ENCODE data around the gene PPID.
"Not testable (repeated sequence)": the region's sequence is repeated elsewhere in the genome, so short reads cannot be mapped to it uniquely, and the experiment has no call there.

Gene PPID

DNA sequence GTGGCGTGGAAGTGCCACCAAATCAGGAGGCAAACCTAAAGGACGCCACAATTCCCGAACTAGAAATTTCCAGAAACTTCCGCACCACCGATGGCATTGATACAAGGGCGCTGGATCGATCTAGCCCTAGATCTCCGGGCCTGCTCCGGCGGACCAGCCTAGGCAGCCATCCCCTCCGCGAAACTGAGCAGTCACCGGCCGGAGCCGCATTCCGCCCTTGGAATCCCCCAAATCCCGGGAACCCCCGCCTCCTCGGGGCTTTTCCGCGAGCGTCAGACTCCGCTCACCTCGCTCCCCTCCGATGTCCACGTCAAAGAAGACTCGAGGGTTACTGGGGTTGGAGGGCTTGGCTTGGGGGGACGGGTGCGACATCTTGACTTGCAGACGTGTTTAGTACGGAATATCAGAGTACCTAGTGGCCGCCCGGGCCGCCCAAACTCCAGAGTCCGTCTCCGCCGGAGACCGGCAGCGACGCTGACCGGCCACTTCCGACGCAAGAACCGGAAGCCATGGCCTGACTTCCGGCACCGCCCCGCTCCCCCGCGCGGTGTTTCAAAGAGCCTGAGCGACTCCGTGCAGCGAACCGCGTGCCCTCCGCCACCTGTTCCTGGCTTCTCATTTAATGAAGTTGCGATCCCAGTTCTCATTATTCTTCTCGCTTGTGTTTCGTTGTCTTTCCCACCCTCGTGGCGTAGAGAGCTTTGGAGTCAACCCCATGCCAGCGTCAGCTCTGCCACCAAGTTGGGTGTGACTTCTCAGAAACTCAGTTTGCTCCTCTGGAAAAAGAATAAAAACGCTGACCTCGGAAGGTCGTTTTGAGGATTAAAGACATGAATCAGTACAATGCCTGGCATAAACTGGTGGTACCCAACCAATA lies at the start of gene PPID:
TSS of gene PPID (minus strand) at position 480 of the 877 bp plus-strand sequence. CDS start at position 372, 108 bp downstream.
- Mint-ChIP-seq H3K27ac (peak within 1 kb of the TSS; percentile 98), H3K9me3 (no peaks in the 10 kb centered on the region), H3K27me3 (no peaks in the 10 kb centered on the region), H3K4me3 (peak within 1 kb of the TSS; percentile 97), H3K4me1 (peaks cover 46% of the 10 kb centered on the region), H3K36me3 (peaks cover 39% of the 10 kb centered on the region)
- DNase-seq: peak; percentile 88
- CTCF ChIA-PET: interaction anchor here (1.0 to 1.9 kb wide), 3 partner anchors 122 to 129 kb away, joined by 4 to 10 read pairs (median 5); no protein-coding TSS in a partner anchor

- Mint-ChIP-seq H3K27ac (no peak overlapping the region), H3K27me3 (no peaks in the 10 kb centered on the region), H3K4me3 (no peak overlapping the region), H3K4me1 (peaks cover 43% of the 10 kb centered on the region), H3K9me3 (no peaks in the 10 kb centered on the region), H3K36me3 (peaks cover 3% of the 10 kb centered on the region)
- CTCF ChIA-PET: interaction anchor here (1.0 kb wide), 1 partner anchor 12 kb away, joined by 3 read pairs; no protein-coding TSS in a partner anchor
- DNase-seq: no peak
Observed at GRCh38 chr4:158771776-158772175, 48.6 kb upstream of the PPID start.

- Mint-ChIP-seq H3K9me3 (no peaks in the 10 kb centered on the region), H3K27ac (no peak overlapping the region), H3K4me1 (peaks cover 41% of the 10 kb centered on the region), H3K27me3 (no peaks in the 10 kb centered on the region), H3K36me3 (peaks cover 3% of the 10 kb centered on the region), H3K4me3 (peak overlapping the region; percentile 98)
- no peak for DNase-seq
- CTCF ChIA-PET: interaction anchor here (1.0 kb wide), 1 partner anchor 13 kb away, joined by 3 read pairs; no protein-coding TSS in a partner anchor
Observed at GRCh38 chr4:158770671-158771070, 47.5 kb upstream of the PPID start.

DNA sequence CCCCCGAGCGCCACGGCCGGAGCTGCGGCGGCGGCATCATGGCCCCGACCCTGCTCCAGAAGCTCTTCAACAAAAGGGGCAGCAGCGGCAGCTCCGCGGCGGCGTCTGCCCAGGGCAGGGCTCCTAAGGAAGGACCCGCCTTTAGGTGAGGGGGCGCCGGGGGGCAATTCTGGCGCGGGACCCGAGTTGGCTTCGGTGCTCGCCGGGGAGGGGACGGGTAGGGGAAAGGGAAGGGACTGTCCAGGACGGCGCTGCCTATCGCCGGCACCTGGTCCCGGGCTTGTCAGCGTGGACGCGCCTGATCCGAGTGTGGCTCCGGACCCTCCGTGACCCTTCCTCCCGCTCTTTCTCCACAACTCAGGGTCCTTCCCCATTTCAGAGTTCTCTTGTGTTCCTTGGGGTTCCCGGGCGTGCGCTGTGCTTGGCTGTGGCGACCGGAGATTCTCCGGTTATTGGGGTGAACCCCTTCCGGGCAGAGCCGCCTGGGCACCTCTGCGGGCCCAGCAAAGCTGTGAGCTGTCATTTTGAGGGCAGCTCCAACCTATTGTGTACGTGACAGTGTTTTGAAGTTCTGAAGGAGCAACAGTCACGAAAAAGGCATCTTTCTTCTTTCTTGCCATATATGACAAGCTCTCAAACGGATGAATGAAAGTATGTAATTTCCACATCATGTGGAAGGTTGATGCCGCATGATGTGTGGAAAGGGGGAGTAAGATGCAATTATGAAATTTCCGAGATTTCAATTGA lies 46.2 kb upstream of the PPID start:
- CTCF ChIA-PET: interaction anchor here (0.7 to 1.4 kb wide), 4 partner anchors 13 to 82 kb away, joined by 3 to 5 read pairs (median 4); no protein-coding TSS in a partner anchor
- peak; percentile 66 for DNase-seq
- Mint-ChIP-seq H3K27ac (peak overlapping the region; percentile 94), H3K4me1 (peaks cover 34% of the 10 kb centered on the region), H3K27me3 (no peaks in the 10 kb centered on the region), H3K36me3 (peaks cover 3% of the 10 kb centered on the region), H3K9me3 (no peaks in the 10 kb centered on the region), H3K4me3 (peak overlapping the region; percentile 98)

- Mint-ChIP-seq H3K4me3 (peak within 1 kb of the TSS; percentile 98), H3K27me3 (no peaks in the 10 kb centered on the region), H3K36me3 (peaks cover 3% of the 10 kb centered on the region), H3K4me1 (peaks cover 34% of the 10 kb centered on the region), H3K9me3 (no peaks in the 10 kb centered on the region), H3K27ac (peak within 1 kb of the TSS; percentile 94)
- CTCF ChIA-PET: interaction anchor here (1.1 to 1.4 kb wide), 3 partner anchors 14 to 77 kb away, joined by 3 to 5 read pairs (median 5); no protein-coding TSS in a partner anchor
- peak; percentile 80 for DNase-seq
Observed at GRCh38 chr4:158768555-158769174, 45.5 kb upstream of the PPID start, which contains the start of gene FNIP2. TSS of gene FNIP2 (plus strand) at chr4:158769026. CDS start at chr4:158769213, 187 bp downstream.

DNA sequence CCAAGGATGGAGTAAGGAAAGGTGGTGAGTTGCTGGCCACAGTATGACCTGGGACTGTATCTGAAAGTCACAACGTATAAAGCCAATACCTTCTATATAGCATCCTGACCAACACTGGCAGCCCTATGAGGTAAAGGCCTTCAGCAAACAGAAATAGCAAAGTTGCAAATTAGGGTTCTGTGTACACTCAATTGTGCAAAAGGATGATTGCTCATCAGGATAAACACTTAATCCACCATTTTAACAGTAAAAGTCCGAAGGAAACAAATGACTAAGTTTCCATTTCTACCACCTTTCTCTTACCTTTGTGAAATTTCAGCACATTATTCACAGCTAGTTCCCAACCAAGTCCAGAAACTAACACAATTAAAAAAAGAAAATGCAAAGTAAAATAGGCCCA lies 44.3 kb upstream of the PPID start:
- Mint-ChIP-seq H3K27me3 (no peaks in the 10 kb centered on the region), H3K4me3 (peak overlapping the region; percentile 72)

GRCh38 chr4:158766434-158767044 lies 43.3 kb upstream of the PPID start:
- H3K27me3 Mint-ChIP-seq: no peaks in the 10 kb centered on the region
- peaks cover 3% of the 10 kb centered on the region for H3K36me3 Mint-ChIP-seq
- CTCF ChIA-PET: no interaction called here
- H3K4me1 Mint-ChIP-seq: peaks cover 25% of the 10 kb centered on the region
- DNase-seq: no peak
- H3K9me3 Mint-ChIP-seq: no peaks in the 10 kb centered on the region
- H3K4me3 Mint-ChIP-seq: no peak overlapping the region
- H3K27ac Mint-ChIP-seq: no peak overlapping the region

More for the DNA sequence above, 44.3 kb upstream of the PPID start:
- Mint-ChIP-seq H3K36me3 (peaks cover 3% of the 10 kb centered on the region), H3K9me3 (no peaks in the 10 kb centered on the region), H3K4me1 (peaks cover 34% of the 10 kb centered on the region), H3K27ac (no peak overlapping the region)
- CTCF ChIA-PET: interaction anchor here (0.8 kb wide), 1 partner anchor 10 kb away, joined by 3 read pairs; no protein-coding TSS in a partner anchor
- no peak for DNase-seq

GRCh38 chr4:158763462-158763861 lies 40.3 kb upstream of the PPID start:
- Mint-ChIP-seq H3K36me3 (no peaks in the 10 kb centered on the region), H3K9me3 (no peaks in the 10 kb centered on the region), H3K4me3 (no peak overlapping the region), H3K4me1 (peaks cover 5% of the 10 kb centered on the region), H3K27ac (no peak overlapping the region), H3K27me3 (peaks cover 9% of the 10 kb centered on the region)
- no peak for DNase-seq
- CTCF ChIA-PET: interaction anchor here (0.7 to 1.0 kb wide), 2 partner anchors 25 to 88 kb away, joined by 3 to 4 read pairs; no protein-coding TSS in a partner anchor

DNA sequence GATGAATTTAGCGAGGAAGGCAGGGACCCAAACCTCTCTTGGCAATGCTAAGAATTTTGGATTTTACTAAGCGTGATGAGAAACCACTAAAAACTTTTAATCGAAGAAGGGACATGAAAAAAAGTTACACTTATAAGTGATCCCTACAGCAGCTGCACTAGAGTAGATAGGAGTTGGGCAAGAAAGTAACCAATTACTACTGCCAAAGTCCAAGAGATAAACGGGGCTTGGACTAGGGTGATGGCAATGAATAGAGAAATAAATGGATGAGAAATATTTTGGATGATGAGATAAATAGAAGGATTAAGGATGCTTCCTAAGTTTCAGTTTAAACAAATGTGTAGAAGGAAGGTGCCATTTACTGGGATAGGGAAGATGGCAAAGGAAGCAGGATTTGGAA lies 39.4 kb upstream of the PPID start:
- no peaks in the 10 kb centered on the region for H3K4me1 Mint-ChIP-seq
- H3K4me3 Mint-ChIP-seq: no peak overlapping the region
- H3K27ac Mint-ChIP-seq: no peak overlapping the region
- CTCF ChIA-PET: interaction anchor here (1.2 kb wide), 1 partner anchor 89 kb away, joined by 4 read pairs; no protein-coding TSS in a partner anchor
- no peaks in the 10 kb centered on the region for H3K36me3 Mint-ChIP-seq
- H3K9me3 Mint-ChIP-seq: no peaks in the 10 kb centered on the region
- peaks cover 10% of the 10 kb centered on the region for H3K27me3 Mint-ChIP-seq
- no peak for DNase-seq

DNA sequence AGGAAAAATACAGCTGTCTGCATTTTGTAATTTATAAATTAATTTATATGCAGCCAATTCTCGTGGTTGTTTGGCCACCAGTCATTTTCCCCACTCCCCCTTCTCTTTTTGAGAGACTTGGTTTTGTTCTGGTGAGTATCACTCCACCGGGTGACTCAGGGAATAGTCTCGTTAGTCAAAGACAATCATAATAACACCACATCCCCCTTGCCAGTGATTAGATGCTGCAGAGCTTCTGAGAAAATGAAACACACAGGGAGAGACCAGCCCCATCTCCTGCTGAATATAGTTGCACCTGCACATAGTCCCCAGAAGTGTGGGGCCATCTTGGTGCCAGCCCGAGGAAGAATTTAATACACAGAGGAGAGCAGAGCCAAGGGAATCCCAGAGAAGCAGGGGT lies 37.7 kb upstream of the PPID start:
- Mint-ChIP-seq H3K4me1 (no peaks in the 10 kb centered on the region), H3K27ac (no peak overlapping the region), H3K27me3 (peaks cover 16% of the 10 kb centered on the region), H3K36me3 (no peaks in the 10 kb centered on the region), H3K9me3 (no peaks in the 10 kb centered on the region), H3K4me3 (no peak overlapping the region)
- CTCF ChIA-PET: interaction anchor here (1.0 kb wide), 1 partner anchor 31 kb away, joined by 3 read pairs; no protein-coding TSS in a partner anchor
- no peak for DNase-seq

DNA sequence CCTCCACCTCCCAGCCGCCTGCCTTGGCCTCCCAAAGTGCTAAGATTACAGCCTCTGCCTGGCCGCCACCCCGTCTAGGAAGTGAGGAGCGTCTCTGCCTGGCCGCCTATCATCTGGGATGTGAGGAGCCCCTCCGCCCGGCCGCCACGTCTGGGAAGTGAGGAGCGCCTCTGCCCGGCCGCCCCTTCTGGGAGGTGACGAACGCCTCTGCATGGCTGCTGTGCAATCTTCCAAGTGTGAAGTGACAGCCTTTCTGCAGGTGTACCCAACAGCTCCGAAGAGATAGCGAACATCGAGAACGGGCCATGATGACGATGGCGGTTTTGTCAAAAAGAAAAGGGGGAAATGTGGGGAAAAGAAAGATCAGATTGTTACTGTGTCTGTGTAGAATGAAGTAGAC lies 36.3 kb upstream of the PPID start:
- H3K27ac Mint-ChIP-seq, H3K36me3 Mint-ChIP-seq, H3K4me1 Mint-ChIP-seq, H3K9me3 Mint-ChIP-seq, DNase-seq, H3K4me3 Mint-ChIP-seq, CTCF ChIA-PET: not testable (repeated sequence)
- peaks cover 29% of the 10 kb centered on the region for H3K27me3 Mint-ChIP-seq

GRCh38 chr4:158758703-158759102 lies 35.5 kb upstream of the PPID start:
- Mint-ChIP-seq H3K4me3 (no peak overlapping the region), H3K27me3 (peaks cover 30% of the 10 kb centered on the region), H3K36me3 (no peaks in the 10 kb centered on the region), H3K4me1 (no peaks in the 10 kb centered on the region), H3K9me3 (no peaks in the 10 kb centered on the region), H3K27ac (no peak overlapping the region)
- DNase-seq: no peak
- CTCF ChIA-PET: no interaction called here

- no peak overlapping the region for H3K4me3 Mint-ChIP-seq
- H3K9me3 Mint-ChIP-seq: no peaks in the 10 kb centered on the region
- no peaks in the 10 kb centered on the region for H3K36me3 Mint-ChIP-seq
- CTCF ChIA-PET: no interaction called here
- no peak for DNase-seq
- peaks cover 30% of the 10 kb centered on the region for H3K27me3 Mint-ChIP-seq
- no peaks in the 10 kb centered on the region for H3K4me1 Mint-ChIP-seq
- no peak overlapping the region for H3K27ac Mint-ChIP-seq
Observed at GRCh38 chr4:158758142-158758541, 34.9 kb upstream of the PPID start.

Measured in activated naive CD4-positive, alpha-beta T cell treated with anti-CD3 and anti-CD28 coated beads, Interleukin-2, amount 10 ng/mL, durations not matched to agents 7 days and 5 days (primary cell).